ENCODE data around the gene DDA1. TPM values are rescaled to one million over a fixed set of nuclear protein-coding genes. Genes with fewer than 3 reads are reported as not detected.

DDA1 gene
- total and polyA plus RNA-seq, 9 of the 15 experiments (the other 6 are each of a cell fraction or from before 2014, with no cell fraction given): 1.4 to 83.8 (median 33.8) TPM

DNA sequence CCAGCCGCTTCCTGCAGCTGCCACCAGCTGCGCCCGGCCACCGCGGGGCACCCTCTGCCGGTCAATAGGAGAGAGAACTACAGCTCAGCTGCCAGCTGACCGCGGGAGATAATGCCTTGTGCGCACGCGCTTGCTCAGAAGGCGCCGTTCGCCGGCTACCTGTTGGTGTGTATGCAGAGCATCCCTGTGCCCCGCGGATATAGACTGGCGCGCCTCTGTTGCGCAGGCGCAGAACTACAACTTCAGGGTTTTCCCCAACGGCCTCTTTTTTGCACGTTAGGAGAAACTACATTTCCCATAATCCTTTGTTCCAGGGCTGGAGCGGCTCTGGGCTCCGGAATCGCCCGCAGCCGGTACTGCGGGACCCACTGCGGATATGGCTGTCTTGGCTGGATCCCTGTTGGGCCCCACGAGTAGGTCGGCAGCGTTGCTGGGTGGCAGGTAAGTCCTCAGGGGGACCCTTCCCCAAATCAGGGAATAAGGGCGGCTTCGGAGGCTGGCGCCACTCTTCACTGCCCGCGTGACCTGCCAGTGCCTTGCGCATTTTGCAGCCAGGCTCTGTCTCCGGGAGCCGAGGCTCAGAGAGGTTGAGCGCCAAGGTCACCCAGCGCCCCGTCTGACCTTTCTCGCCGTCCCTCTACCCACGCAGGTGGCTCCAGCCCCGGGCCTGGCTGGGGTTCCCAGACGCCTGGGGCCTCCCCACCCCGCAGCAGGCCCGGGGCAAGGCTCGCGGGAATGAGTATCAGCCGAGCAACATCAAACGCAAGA lies 3.7 kb upstream of the DDA1 start, which contains the start of gene MRPL34 (continued):
- TF ChIP-seq, protein P1, sequence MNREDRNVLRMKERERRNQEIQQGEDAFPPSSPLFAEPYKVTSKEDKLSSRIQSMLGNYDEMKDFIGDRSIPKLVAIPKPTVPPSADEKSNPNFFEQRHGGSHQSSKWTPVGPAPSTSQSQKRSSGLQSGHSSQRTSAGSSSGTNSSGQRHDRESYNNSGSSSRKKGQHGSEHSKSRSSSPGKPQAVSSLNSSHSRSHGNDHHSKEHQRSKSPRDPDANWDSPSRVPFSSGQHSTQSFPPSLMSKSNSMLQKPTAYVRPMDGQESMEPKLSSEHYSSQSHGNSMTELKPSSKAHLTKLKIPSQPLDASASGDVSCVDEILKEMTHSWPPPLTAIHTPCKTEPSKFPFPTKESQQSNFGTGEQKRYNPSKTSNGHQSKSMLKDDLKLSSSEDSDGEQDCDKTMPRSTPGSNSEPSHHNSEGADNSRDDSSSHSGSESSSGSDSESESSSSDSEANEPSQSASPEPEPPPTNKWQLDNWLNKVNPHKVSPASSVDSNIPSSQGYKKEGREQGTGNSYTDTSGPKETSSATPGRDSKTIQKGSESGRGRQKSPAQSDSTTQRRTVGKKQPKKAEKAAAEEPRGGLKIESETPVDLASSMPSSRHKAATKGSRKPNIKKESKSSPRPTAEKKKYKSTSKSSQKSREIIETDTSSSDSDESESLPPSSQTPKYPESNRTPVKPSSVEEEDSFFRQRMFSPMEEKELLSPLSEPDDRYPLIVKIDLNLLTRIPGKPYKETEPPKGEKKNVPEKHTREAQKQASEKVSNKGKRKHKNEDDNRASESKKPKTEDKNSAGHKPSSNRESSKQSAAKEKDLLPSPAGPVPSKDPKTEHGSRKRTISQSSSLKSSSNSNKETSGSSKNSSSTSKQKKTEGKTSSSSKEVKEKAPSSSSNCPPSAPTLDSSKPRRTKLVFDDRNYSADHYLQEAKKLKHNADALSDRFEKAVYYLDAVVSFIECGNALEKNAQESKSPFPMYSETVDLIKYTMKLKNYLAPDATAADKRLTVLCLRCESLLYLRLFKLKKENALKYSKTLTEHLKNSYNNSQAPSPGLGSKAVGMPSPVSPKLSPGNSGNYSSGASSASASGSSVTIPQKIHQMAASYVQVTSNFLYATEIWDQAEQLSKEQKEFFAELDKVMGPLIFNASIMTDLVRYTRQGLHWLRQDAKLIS (CRISPR knock-in tag; IDR thresholded peaks at IDR 0.05): peak; percentile 47; the same call in 1 of the 2 replicates
- TF ChIP-seq, protein P2, sequence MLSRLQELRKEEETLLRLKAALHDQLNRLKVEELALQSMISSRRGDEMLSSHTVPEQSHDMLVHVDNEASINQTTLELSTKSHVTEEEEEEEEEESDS (CRISPR knock-in tag; IDR thresholded peaks at IDR 0.05): no peak
- TF ChIP-seq HLTF (IDR thresholded peaks at IDR 0.05): no peak
- TF ChIP-seq, protein P3, sequence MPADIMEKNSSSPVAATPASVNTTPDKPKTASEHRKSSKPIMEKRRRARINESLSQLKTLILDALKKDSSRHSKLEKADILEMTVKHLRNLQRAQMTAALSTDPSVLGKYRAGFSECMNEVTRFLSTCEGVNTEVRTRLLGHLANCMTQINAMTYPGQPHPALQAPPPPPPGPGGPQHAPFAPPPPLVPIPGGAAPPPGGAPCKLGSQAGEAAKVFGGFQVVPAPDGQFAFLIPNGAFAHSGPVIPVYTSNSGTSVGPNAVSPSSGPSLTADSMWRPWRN (IDR thresholded peaks at IDR 0.05; ENCODE audit: low read depth): no peak
- TF ChIP-seq, protein P4, sequence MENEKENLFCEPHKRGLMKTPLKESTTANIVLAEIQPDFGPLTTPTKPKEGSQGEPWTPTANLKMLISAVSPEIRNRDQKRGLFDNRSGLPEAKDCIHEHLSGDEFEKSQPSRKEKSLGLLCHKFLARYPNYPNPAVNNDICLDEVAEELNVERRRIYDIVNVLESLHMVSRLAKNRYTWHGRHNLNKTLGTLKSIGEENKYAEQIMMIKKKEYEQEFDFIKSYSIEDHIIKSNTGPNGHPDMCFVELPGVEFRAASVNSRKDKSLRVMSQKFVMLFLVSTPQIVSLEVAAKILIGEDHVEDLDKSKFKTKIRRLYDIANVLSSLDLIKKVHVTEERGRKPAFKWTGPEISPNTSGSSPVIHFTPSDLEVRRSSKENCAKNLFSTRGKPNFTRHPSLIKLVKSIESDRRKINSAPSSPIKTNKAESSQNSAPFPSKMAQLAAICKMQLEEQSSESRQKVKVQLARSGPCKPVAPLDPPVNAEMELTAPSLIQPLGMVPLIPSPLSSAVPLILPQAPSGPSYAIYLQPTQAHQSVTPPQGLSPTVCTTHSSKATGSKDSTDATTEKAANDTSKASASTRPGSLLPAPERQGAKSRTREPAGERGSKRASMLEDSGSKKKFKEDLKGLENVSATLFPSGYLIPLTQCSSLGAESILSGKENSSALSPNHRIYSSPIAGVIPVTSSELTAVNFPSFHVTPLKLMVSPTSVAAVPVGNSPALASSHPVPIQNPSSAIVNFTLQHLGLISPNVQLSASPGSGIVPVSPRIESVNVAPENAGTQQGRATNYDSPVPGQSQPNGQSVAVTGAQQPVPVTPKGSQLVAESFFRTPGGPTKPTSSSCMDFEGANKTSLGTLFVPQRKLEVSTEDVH (IDR thresholded peaks at IDR 0.05; ENCODE audit: low read depth, partially characterized antibody): no peak
- TF ChIP-seq, protein P5, sequence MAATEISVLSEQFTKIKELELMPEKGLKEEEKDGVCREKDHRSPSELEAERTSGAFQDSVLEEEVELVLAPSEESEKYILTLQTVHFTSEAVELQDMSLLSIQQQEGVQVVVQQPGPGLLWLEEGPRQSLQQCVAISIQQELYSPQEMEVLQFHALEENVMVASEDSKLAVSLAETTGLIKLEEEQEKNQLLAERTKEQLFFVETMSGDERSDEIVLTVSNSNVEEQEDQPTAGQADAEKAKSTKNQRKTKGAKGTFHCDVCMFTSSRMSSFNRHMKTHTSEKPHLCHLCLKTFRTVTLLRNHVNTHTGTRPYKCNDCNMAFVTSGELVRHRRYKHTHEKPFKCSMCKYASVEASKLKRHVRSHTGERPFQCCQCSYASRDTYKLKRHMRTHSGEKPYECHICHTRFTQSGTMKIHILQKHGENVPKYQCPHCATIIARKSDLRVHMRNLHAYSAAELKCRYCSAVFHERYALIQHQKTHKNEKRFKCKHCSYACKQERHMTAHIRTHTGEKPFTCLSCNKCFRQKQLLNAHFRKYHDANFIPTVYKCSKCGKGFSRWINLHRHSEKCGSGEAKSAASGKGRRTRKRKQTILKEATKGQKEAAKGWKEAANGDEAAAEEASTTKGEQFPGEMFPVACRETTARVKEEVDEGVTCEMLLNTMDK (IDR thresholded peaks at IDR 0.05; ENCODE audit: borderline replicate concordance, insufficient read depth, low read depth, low read length, poor library complexity, severe bottlenecking): peak; percentile 81
- TF ChIP-seq DDX20 (tag; IDR thresholded peaks at IDR 0.05; ENCODE audit: low read depth): no peak
- TF ChIP-seq ZNF778 (CRISPR knock-in tag; IDR thresholded peaks at IDR 0.05): no peak
- no peak for TF ChIP-seq HIVEP1 (CRISPR knock-in tag; IDR thresholded peaks at IDR 0.05)
- TF ChIP-seq SMARCE1 (IDR thresholded peaks at IDR 0.05): no peak
- no peak for TF ChIP-seq MTF1 (CRISPR knock-in tag; IDR thresholded peaks at IDR 0.05; ENCODE audit: borderline replicate concordance)
- TF ChIP-seq, protein P6, sequence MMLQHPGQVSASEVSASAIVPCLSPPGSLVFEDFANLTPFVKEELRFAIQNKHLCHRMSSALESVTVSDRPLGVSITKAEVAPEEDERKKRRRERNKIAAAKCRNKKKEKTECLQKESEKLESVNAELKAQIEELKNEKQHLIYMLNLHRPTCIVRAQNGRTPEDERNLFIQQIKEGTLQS (IDR thresholded peaks at IDR 0.05): no peak
- TF ChIP-seq, protein P6 (CRISPR knock-in tag; conservative IDR thresholded peaks at IDR 0.05): no peak
- peak; percentile 68 for TF ChIP-seq TCF3 (CRISPR knock-in tag; IDR thresholded peaks at IDR 0.05)
- TF ChIP-seq TOE1 (IDR thresholded peaks at IDR 0.05; ENCODE audit: borderline replicate concordance): 0 out of 2 replicates have a peak, but pooled peaks have one; percentile 50
- no peak for TF ChIP-seq TOE1 (CRISPR knock-in tag; IDR thresholded peaks at IDR 0.05; ENCODE audit: borderline replicate concordance, low read depth)
- no peak for TF ChIP-seq NCOA1 (IDR thresholded peaks at IDR 0.05; ENCODE audit: low read depth)

Measured in K562 (cell line).